Fibroblast of skin of scalp (primary cell): ENCODE measurements around the gene SUCLG1.
"Not testable (repeated sequence)": the region's sequence is repeated elsewhere in the genome, so short reads cannot be mapped to it uniquely, and the experiment has no call there.

Experiments used
- DNase-seq: peaks from one replicate; pipeline ENCODE4 v3.0.0-alpha.2; 2013

Gene SUCLG1

DNA sequence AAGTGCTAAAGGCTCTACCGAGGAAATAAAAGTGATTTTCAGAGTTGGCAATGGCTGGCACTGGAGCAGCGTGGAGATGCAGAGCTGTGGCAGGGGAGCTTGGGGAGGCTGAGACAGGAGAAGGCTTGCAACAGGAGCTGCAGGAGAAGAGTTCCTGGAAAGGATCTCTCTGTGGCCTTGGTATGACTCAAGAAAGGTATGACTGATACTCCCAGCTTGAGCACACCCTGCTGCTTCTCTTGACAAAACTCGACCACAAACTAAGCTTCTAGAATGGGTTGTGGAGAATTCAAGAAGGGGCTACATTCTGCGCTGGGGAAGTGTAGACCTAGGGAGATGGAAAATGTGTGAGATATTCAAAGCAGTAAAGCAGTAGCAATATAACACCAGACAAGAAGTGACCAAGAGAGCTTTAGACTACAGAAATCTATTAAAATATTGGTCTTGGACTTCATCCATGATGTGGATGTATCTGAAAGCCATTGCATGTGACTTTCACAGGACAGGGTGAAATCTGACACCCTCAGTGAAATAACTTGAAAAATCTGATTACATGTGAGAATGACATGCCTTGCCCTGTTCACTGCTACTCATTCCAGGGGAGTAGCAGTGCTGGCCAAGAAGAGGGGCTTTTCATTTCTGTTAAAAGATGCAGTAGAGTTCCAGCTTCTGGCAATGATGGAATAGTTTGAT lies 41.5 kb downstream of the SUCLG1 start:
- DNase-seq = peak; percentile 42

- no peak for DNase-seq
Observed at GRCh38 chr2:84409531-84409930, 49.5 kb downstream of the SUCLG1 start.

DNA sequence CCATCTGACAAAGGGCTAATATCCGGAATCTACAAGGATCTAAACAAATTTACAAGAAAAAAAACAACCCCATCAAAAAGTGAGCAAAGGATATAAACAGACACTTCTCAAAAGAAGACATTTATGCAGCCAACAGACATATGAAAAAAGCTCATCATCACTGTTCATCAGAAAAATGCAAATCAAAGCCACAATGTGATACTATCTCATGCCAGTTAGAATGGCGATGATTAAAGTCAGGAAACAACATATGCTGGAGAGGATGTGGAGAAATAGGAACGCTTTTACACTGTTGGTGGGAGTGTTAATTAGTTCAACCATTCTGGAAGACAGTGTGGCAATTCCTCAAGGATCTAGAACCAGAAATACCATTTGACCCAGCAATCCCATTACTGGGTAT lies 57.0 kb downstream of the SUCLG1 start:
- DNase-seq = not testable (repeated sequence)

GRCh38 chr2:84399839-84400238 lies 59.2 kb downstream of the SUCLG1 start:
- DNase-seq = not testable (repeated sequence)

- DNase-seq = peak; percentile 86
Observed at GRCh38 chr2:84395820-84396219, 63.3 kb downstream of the SUCLG1 start.

DNA sequence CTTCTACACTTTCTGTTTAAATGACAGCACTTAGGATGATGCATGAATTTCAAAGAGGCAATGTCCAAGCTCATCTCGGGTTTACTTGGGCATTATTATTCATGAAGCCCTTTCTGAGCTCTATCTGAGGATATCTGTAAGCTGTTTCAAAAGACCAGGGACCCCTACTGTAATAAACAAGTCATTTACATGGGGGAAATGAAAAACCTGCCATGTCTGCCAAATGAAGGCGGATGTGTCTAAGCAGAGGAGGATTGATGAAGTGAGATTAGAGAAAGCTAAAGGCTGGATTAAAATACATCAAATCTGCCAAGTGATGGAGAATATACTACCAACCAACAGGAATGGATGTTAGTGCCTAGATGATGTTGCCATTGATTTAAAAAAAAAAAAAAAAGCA lies 64.5 kb downstream of the SUCLG1 start:
- DNase-seq = no peak

DNA sequence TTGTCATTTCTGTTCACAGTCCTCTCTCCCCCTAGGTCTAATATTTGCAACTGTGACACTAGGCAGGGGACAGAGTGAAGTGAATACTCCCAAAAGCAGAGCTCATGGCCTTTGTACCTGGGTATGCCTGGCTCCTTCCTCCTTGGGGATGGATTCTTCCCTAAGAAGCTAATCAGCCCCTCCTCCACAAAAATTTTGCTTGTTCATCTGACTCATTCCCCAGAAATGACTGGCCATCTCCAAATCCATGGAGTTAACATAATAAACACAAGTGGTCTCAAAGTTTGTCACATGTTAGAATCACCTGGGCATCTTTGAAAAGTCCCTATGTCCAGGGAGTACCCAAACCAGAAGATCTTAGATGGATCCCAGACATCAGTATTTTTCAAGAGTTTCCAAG lies 65.3 kb downstream of the SUCLG1 start:
- DNase-seq = peak; percentile 20

DNA sequence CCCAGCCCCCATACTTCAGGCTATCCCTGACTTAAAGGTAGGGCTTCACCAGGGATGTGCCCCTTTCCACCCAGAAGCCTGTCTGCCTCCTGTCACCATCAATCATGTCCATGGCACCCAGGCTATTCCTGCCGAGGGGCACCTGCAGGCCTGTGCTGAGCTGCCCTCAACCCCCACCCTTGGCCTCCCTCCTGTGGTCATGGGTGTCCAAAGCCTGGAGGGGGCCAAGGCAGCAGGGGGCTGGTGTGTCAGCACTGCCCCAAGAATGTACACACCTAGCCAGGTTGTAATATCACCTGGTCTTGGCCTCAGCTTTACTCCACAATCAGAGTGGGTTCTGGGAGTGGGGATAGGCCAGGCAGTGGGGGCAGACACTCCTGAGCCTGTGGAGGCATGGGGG lies 69.3 kb downstream of the SUCLG1 start:
- DNase-seq = no peak

DNA sequence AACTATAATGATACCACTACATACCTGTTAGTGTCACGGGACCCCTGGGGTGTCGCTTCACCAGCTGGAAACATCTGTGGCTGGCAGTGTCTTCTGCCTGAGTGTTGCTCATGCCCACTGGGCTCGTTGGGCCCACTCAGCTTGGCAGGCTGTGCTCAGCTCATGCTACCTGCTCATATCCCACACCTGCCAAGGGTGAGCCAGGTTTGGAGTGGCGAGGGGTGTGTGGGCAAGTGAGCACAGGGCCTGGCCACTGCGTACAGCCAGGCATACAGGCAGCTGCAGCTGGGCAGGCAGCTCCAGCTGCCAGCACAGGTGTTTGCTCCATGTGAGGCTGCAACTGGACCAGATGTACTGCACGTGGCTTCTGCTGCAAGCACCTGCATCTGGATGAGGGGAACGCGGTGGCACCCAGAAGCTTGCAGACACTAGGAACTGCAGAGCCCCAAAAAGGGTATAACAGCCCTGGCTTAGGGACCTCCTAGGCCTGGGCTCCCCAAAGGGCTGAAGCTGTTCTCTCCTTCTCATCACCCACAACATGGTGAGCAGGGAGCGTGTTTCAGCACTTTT lies 70.1 kb downstream of the SUCLG1 start:
- no peak for DNase-seq

- no peak for DNase-seq
Observed at GRCh38 chr2:84388133-84388532, 70.9 kb downstream of the SUCLG1 start.

- DNase-seq = no peak
Observed at GRCh38 chr2:84386336-84387040, 72.6 kb downstream of the SUCLG1 start.

DNA sequence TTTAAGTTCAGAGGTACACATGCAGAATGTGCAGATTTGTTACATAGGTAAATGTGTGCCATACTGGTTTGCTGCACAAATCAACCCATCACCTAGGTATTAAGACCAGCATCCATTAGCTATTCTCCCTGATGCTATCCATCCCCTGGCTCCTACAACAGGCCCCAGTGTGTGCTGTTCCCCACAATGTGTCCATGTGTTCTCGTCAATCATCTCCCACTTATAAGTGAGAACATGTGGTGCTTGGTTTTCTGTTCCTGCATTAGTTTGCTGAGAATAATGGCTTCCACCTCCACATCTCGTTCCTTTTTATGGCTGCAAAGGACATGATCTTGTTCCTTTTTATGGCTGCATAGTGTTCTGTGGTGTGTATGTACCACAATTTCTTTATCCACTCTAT lies 75.8 kb downstream of the SUCLG1 start:
- DNase-seq = no peak

GRCh38 chr2:84380875-84381274 lies 78.2 kb downstream of the SUCLG1 start:
- no peak for DNase-seq

GRCh38 chr2:84378960-84379359 lies 80.1 kb downstream of the SUCLG1 start:
- DNase-seq = no peak

DNA sequence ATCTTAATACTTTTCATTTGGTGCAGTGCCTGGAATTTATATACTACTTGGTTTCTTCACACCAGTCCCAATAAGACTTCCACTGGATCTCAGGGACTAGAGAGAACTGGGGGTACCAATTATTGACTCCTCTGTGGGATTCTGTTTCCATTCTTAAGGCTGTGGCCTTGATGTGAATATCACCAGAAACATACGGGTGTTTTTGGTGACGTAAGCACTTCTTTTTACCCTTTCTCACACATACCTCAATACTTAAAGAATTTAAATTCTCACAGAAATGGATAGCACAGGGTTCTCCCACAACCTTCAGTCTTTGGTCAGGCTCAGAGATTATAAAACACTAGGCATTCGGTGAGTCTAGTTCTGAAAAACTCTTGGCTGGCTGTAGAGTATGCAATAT lies 84.1 kb downstream of the SUCLG1 start:
- DNase-seq = no peak

DNA sequence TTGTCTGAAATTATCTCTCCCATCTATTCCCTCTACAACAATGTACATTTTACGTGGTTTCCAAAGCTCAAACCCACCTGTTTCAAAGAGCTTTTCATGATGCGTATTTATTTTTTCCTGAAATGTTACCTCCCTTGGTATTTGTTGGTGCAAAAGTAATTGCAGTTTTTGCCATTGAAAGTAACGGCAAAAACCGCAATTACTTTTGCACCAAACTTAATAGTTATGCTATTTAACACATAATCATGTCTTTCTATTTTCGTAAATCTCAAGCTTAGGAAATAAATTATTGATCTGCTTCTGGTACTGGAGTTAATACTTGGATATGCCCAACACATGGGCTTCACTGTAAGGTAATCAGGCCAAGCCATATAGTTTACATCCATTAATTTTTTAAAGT lies 85.2 kb downstream of the SUCLG1 start:
- DNase-seq = no peak
